Activated naive CD8-positive, alpha-beta T cell treated with anti-CD3 and anti-CD28 coated beads for 36 hours (primary cell): ENCODE results near the gene CROCC. TPM values are rescaled to one million over a fixed set of nuclear protein-coding genes. Genes with fewer than 3 reads are reported as not detected.
"Not testable (repeated sequence)": the region's sequence is repeated elsewhere in the genome, so short reads cannot be mapped to it uniquely, and the experiment has no call there.

Source experiments
- DNase-seq: peaks from one replicate; pipeline ENCODE4 v3.0.0; 2021
- H3K27ac Mint-ChIP-seq: one replicate; pipeline ENCODE4 v1.8.0; 2022; ENCODE audit warnings: mild to moderate bottlenecking, moderate library complexity, mixed read lengths
- H3K27me3 Mint-ChIP-seq: one replicate; pipeline ENCODE4 v1.8.0; 2022; ENCODE audit warnings: mild to moderate bottlenecking, mixed read lengths
- H3K36me3 Mint-ChIP-seq: one replicate; pipeline ENCODE4 v1.8.0; 2021; ENCODE audit warnings: mild to moderate bottlenecking, mixed read lengths
- H3K4me1 Mint-ChIP-seq: one replicate; pipeline ENCODE4 v1.8.0; 2021; ENCODE audit warnings: mixed read lengths
- H3K4me3 Mint-ChIP-seq: one replicate; pipeline ENCODE4 v1.8.0; 2022; ENCODE audit warnings: mild to moderate bottlenecking, moderate library complexity, mixed read lengths
- H3K9me3 Mint-ChIP-seq: one replicate; pipeline ENCODE4 v1.8.0; 2022; ENCODE audit warnings: mixed read lengths
- total RNA-seq, 2 experiments: library from RNA; stranded (reverse); gene quantifications; one replicate each; pipeline ENCODE4 v1.2.3, GENCODE V29; 2021

CROCC gene
- total RNA-seq, 2 experiments from 2014 or later, result 24.7 to 26.3 TPM

DNA sequence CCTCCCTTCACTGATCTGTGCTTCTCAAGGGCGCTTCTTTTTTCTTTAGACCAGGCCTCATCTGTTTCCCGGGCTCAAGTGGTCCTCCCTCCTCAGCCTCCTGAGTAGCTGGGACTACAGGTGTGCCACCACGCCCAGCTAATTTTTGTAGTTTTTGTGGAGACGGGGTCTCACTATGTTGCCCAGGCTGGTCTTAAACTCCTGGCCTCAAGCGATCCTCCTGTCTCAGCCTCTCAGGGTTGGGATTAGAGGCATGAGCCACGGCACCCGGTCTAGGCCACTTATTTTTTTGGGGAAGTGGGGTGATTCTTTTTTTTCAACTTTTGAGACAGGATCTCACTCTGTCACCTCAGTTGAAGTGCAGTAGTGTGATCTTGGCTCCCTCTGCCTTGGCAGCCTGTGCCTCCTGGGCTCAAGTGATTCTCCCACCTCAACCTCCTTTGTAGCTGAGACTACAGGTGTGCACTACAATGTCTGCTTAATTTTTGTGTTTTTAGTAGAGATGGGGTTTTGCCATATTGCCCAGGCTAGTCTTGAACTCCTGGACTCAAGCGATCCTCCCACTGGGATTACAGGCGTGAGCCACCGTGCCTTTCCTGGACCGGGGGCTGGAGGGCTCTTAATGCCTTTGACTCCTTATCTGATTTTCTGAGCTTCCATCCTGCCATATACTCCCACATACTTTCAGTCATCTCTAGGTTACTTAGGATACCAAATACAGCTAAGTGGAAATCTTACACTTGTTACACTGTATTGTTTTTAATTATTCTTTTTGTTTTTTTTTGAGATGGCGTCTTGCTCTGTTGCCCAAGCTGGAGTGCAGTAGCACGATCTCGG, 39.8 kb downstream of the CROCC start:
- Mint-ChIP-seq H3K27ac (no peak overlapping the region), H3K4me3 (peak overlapping the region; percentile 52), H3K36me3 (no peaks in the 10 kb centered on the region), H3K9me3 (no peaks in the 10 kb centered on the region), H3K27me3 (no peaks in the 10 kb centered on the region), H3K4me1 (peaks cover 12% of the 10 kb centered on the region)
- DNase-seq, result no peak

DNA sequence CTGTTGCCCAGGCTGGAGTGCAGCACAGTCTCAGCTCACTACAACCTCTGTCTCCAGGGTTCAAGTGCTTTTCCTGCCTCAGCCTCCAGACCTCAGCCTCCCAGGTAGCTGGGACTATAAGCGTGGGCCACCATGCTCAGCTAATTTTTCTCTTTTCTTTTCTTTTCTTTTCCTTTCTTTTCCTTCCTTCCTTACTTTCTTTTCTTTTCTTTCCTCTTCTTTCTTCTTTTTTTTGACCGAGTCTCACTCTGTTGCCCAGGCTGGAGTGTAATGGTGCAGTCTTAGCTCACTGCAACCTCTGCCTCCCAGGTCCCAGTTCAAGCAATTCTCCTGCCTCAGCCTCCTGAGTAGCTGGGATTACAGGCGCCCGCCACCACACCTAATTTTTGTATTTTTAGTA, 42.4 kb downstream of the CROCC start:
- DNase-seq, H3K9me3 Mint-ChIP-seq, H3K27me3 Mint-ChIP-seq, H3K36me3 Mint-ChIP-seq, H3K27ac Mint-ChIP-seq, H3K4me3 Mint-ChIP-seq: not testable (repeated sequence)
- H3K4me1 Mint-ChIP-seq, result peaks cover 12% of the 10 kb centered on the region

DNA sequence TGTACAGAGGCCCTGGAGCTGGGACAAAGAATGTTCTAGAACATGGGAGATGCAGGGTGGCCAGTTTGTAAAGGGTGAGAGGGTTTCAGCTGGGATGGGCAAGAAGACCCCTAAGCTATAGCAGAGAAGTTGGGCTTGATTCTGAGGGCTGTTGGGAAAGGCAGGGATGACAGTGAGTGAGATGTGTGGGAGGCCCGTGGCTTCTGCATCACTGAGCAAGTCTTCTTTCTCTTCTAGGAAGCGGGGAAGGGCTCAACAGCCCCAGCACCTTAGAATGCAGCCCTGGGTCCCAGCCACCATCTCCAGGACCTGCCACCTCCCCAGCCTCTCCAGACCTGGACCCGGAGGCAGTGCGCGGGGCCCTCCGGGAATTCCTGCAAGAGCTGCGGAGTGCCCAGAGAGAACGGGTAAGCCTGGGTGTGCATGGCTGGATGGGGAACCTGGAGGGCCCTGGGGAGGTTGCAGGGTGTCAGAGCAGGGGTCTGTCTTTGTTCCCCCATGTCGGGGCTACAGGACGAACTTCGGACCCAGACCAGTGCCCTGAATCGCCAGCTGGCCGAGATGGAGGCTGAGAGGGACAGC, 43.8 kb downstream of the CROCC start:
- Mint-ChIP-seq H3K27me3 (no peaks in the 10 kb centered on the region), H3K4me1 (peaks cover 7% of the 10 kb centered on the region), H3K9me3 (no peaks in the 10 kb centered on the region), H3K27ac (no peak overlapping the region), H3K4me3 (no peak overlapping the region), H3K36me3 (no peaks in the 10 kb centered on the region)
- no peak for DNase-seq

GRCh38 chr1:16966282-16966681, 44.6 kb downstream of the CROCC start:
- Mint-ChIP-seq H3K4me3 (no peak overlapping the region), H3K4me1 (peaks cover 5% of the 10 kb centered on the region), H3K27me3 (no peaks in the 10 kb centered on the region), H3K36me3 (no peaks in the 10 kb centered on the region), H3K9me3 (no peaks in the 10 kb centered on the region), H3K27ac (no peak overlapping the region)
- DNase-seq, result no peak

- no peak overlapping the region for H3K4me3 Mint-ChIP-seq
- H3K27me3 Mint-ChIP-seq, result no peaks in the 10 kb centered on the region
- no peaks in the 10 kb centered on the region for H3K9me3 Mint-ChIP-seq
- no peaks in the 10 kb centered on the region for H3K4me1 Mint-ChIP-seq
- no peak overlapping the region for H3K27ac Mint-ChIP-seq
- DNase-seq, result no peak
- no peaks in the 10 kb centered on the region for H3K36me3 Mint-ChIP-seq
Measured at GRCh38 chr1:16967095-16967575, 45.4 kb downstream of the CROCC start.

DNA sequence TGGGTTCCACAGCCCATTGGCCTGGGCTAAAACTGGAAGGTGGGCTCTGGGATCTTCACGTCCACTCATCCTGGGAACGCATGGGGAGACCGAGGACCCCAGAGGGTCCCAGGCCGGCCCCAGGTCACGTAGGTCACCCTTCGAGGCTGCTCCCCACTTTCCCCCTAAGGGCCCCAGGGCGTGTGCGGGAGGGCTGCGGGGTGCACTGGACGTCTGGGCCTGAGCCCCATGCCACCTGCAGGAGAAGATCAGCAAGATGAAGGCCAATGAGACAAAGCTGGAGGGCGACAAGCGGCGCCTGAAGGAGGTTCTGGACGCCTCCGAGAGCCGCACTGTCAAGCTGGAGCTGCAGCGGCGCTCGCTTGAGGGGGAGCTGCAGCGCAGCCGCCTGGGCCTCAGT, 46.2 kb downstream of the CROCC start:
- Mint-ChIP-seq H3K27ac (no peak overlapping the region), H3K4me3 (no peak overlapping the region), H3K9me3 (no peaks in the 10 kb centered on the region), H3K36me3 (no peaks in the 10 kb centered on the region), H3K4me1 (no peaks in the 10 kb centered on the region), H3K27me3 (no peaks in the 10 kb centered on the region)
- no peak for DNase-seq

DNA sequence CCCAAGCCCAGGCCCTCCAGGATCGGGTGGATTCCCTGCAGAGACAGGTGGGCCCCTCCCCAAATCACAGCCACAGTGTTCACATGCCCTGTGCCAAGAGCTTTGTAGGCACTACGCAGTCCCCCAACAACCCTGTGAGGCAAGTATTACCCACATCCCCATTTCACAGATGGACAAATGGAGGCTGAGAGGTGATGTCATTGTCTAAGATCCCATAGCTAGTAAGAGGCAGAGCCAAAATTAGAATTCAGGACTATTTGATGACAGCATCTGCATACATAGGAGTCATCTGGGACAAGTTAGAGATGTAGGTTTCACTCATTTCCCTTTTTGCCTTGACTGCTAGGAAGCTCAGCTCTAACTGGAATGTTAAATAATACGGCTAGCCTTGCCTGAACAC, 46.6 kb downstream of the CROCC start:
- no peak overlapping the region for H3K4me3 Mint-ChIP-seq
- DNase-seq, result no peak
- H3K4me1 Mint-ChIP-seq, result no peaks in the 10 kb centered on the region
- no peak overlapping the region for H3K27ac Mint-ChIP-seq
- no peaks in the 10 kb centered on the region for H3K9me3 Mint-ChIP-seq
- no peaks in the 10 kb centered on the region for H3K36me3 Mint-ChIP-seq
- H3K27me3 Mint-ChIP-seq, result no peaks in the 10 kb centered on the region

GRCh38 chr1:16969057-16969611, 47.4 kb downstream of the CROCC start:
- H3K4me3 Mint-ChIP-seq, result no peak overlapping the region
- no peak overlapping the region for H3K27ac Mint-ChIP-seq
- no peak for DNase-seq
- no peaks in the 10 kb centered on the region for H3K4me1 Mint-ChIP-seq
- no peaks in the 10 kb centered on the region for H3K36me3 Mint-ChIP-seq
- H3K9me3 Mint-ChIP-seq, result no peaks in the 10 kb centered on the region
- H3K27me3 Mint-ChIP-seq, result no peaks in the 10 kb centered on the region

- no peaks in the 10 kb centered on the region for H3K27me3 Mint-ChIP-seq
- H3K4me1 Mint-ChIP-seq, result no peaks in the 10 kb centered on the region
- no peak overlapping the region for H3K27ac Mint-ChIP-seq
- H3K4me3 Mint-ChIP-seq, result no peak overlapping the region
- no peak for DNase-seq
- no peaks in the 10 kb centered on the region for H3K9me3 Mint-ChIP-seq
- no peaks in the 10 kb centered on the region for H3K36me3 Mint-ChIP-seq
Measured at GRCh38 chr1:16969651-16970050, 47.9 kb downstream of the CROCC start.

- Mint-ChIP-seq H3K9me3 (no peaks in the 10 kb centered on the region), H3K4me3 (no peak overlapping the region), H3K36me3 (no peaks in the 10 kb centered on the region), H3K27me3 (no peaks in the 10 kb centered on the region), H3K27ac (no peak overlapping the region), H3K4me1 (no peaks in the 10 kb centered on the region)
- DNase-seq, result no peak
Measured at GRCh38 chr1:16970132-16970910, 48.6 kb downstream of the CROCC start.

GRCh38 chr1:16971341-16972188, 49.8 kb downstream of the CROCC start:
- H3K9me3 Mint-ChIP-seq, result no peaks in the 10 kb centered on the region
- H3K27ac Mint-ChIP-seq, result no peak overlapping the region
- no peak for DNase-seq
- no peaks in the 10 kb centered on the region for H3K36me3 Mint-ChIP-seq
- H3K4me3 Mint-ChIP-seq, result no peak overlapping the region
- no peaks in the 10 kb centered on the region for H3K27me3 Mint-ChIP-seq
- H3K4me1 Mint-ChIP-seq, result no peaks in the 10 kb centered on the region

GRCh38 chr1:16972189-16972895, 50.6 kb downstream of the CROCC start:
- Mint-ChIP-seq H3K27ac (no peak overlapping the region), H3K27me3 (no peaks in the 10 kb centered on the region), H3K4me1 (no peaks in the 10 kb centered on the region), H3K36me3 (no peaks in the 10 kb centered on the region), H3K4me3 (no peak overlapping the region), H3K9me3 (no peaks in the 10 kb centered on the region)
- DNase-seq, result no peak

GRCh38 chr1:16973215-16973614, 51.5 kb downstream of the CROCC start:
- no peaks in the 10 kb centered on the region for H3K27me3 Mint-ChIP-seq
- no peaks in the 10 kb centered on the region for H3K4me1 Mint-ChIP-seq
- H3K27ac Mint-ChIP-seq, result no peak overlapping the region
- no peak overlapping the region for H3K4me3 Mint-ChIP-seq
- no peaks in the 10 kb centered on the region for H3K36me3 Mint-ChIP-seq
- DNase-seq, result no peak
- no peaks in the 10 kb centered on the region for H3K9me3 Mint-ChIP-seq

- Mint-ChIP-seq H3K27me3 (peaks cover 10% of the 10 kb centered on the region), H3K36me3 (no peaks in the 10 kb centered on the region), H3K4me1 (no peaks in the 10 kb centered on the region), H3K4me3 (no peak overlapping the region), H3K9me3 (no peaks in the 10 kb centered on the region), H3K27ac (no peak overlapping the region)
- DNase-seq, result no peak
Measured at GRCh38 chr1:16975211-16975610, 53.5 kb downstream of the CROCC start.
